HepG2 (cell line): Measurements from ENCODE around the gene IP6K3. TPM values are rescaled to one million over a fixed set of nuclear protein-coding genes. Genes with fewer than 3 reads are reported as not detected.
A peak's percentile ranks its signal among the peaks of the same experiment; 100 is the strongest.

ENCODE experiments used
- FOXC1 ChIP-seq: sonication (generic); formaldehyde crosslinking; IDR thresholded peaks from 2 replicates; pipeline ENCODE4 v1.8.0; 2022; ENCODE audit warnings: mild to moderate bottlenecking, missing genetic modification reagents, borderline replicate concordance
- FOXP1 ChIP-seq, 2 experiments: fragments of 450-650 bp in 1 of 2; IDR thresholded peaks; 2 replicates each; pipeline ENCODE4 v1.6.1; 2017 to 2018; ENCODE audit warnings: antibody characterized with exemption in 1 of 2
- IKZF1 ChIP-seq: fragments of 450-650 bp; IDR thresholded peaks from 2 replicates; pipeline ENCODE4 v1.7.1; 2016
- MIER2 ChIP-seq: IDR thresholded peaks from 2 replicates; pipeline ENCODE4 v1.6.1; 2016; ENCODE audit warnings: missing biosample characterization, missing genetic modification reagents
- NONO ChIP-seq, 2 experiments: fragments of 450-650 bp in 1 of 2; sonication (generic) in 1 of 2; formaldehyde crosslinking in 1 of 2; IDR thresholded peaks in 1 of 2; conservative IDR thresholded peaks in 1 of 2; 2 replicates each; pipeline versions ENCODE4 v1.6.1 to v1.8.0; 2017 to 2022; ENCODE audit warnings: mild to moderate bottlenecking in 1 of 2, missing genetic modification reagents in 1 of 2, moderate library complexity in 1 of 2
- NR2F1 ChIP-seq, 2 experiments: fragments of 450-650 bp in 1 of 2; formaldehyde crosslinking in 1 of 2; IDR thresholded peaks; 2 replicates each; pipeline versions ENCODE4 v1.5.0 to v1.6.1; 2016 to 2020; ENCODE audit warnings: mild to moderate bottlenecking in 1 of 2, missing compliant biosample characterization in 1 of 2, missing genetic modification reagents in 1 of 2, moderate library complexity in 1 of 2
- PREB ChIP-seq: sonication (generic); formaldehyde crosslinking; IDR thresholded peaks from 2 replicates; pipeline ENCODE4 v1.4.0; 2020; ENCODE audit warnings: missing genetic modification reagents
- RFX5 ChIP-seq: IDR thresholded peaks from 2 replicates; pipeline ENCODE4 v1.6.1; 2011; ENCODE audit warnings: low read depth, low read length, improper control_type of control experiment
- RFXAP ChIP-seq: sonication (generic); formaldehyde crosslinking; IDR thresholded peaks from 2 replicates; pipeline ENCODE4 v1.4.0; 2020; ENCODE audit warnings: missing genetic modification reagents, borderline replicate concordance
- ZNF224 ChIP-seq: sonication (generic); formaldehyde crosslinking; IDR thresholded peaks from 2 replicates; pipeline ENCODE4 v1.5.0; 2020; ENCODE audit warnings: mild to moderate bottlenecking, missing genetic modification reagents
- ZNF292 ChIP-seq: sonication (generic); formaldehyde crosslinking; IDR thresholded peaks from 2 replicates; pipeline ENCODE4 v1.8.1; 2022; ENCODE audit warnings: mild to moderate bottlenecking, low read depth, missing genetic modification reagents, borderline replicate concordance
- ZNF451 ChIP-seq: sonication (generic); formaldehyde crosslinking; IDR thresholded peaks from 2 replicates; pipeline ENCODE4 v1.5.0; 2020; ENCODE audit warnings: mild to moderate bottlenecking, missing genetic modification reagents
- ZNF660 ChIP-seq: sonication (generic); formaldehyde crosslinking; IDR thresholded peaks from 2 replicates; pipeline ENCODE4 v1.5.1; 2020; ENCODE audit warnings: mild to moderate bottlenecking, low read depth, missing genetic modification reagents, borderline replicate concordance
- ZNF773 ChIP-seq: sonication (generic); formaldehyde crosslinking; IDR thresholded peaks from 2 replicates; pipeline ENCODE4 v1.4.0; 2020; ENCODE audit warnings: missing genetic modification reagents, borderline replicate concordance
- ZNF782 ChIP-seq: sonication (generic); formaldehyde crosslinking; IDR thresholded peaks from 2 replicates; pipeline ENCODE4 v1.4.0; 2020; ENCODE audit warnings: missing genetic modification reagents, mild to moderate bottlenecking, borderline replicate concordance
- polyA plus RNA-seq, 8 experiments: library from polyadenylated mRNA; depleted of rRNA in 3 of 8; stranded (reverse) in 7 of 8; unstranded in 1 of 8; fragments of >200 nt; fragmentation: Illumina TruSeq in 4 of 8; extraction: Trizol in 4 of 8; gene quantifications; 2 replicates each; pipeline versions ENCODE4 v1.2.1 to v1.2.3, GENCODE V29; 2011 to 2016; ENCODE audit warnings: low read depth in 4 of 8, missing spikeins in 1 of 8, mixed read lengths in 1 of 8; ENCODE audit not compliant: insufficient read depth in 1 of 8
- total RNA-seq, 5 experiments: library from RNA; depleted of rRNA; stranded (reverse); fragments of >200 nt; fragmentation: Illumina TruSeq; extraction: Trizol; gene quantifications; 2 replicates each; pipeline ENCODE4 v1.2.3, GENCODE V29; 2016; ENCODE audit warnings: low read depth in 1 of 5
- TF ChIP-seq, protein P1 (sequence below): sonication (generic); formaldehyde crosslinking; IDR thresholded peaks from 2 replicates; pipeline ENCODE4 v1.5.0; 2020; ENCODE audit warnings: missing genetic modification reagents
- TF ChIP-seq, protein P2 (sequence below): sonication (generic); formaldehyde crosslinking; IDR thresholded peaks from 2 replicates; pipeline ENCODE4 v1.4.0; 2020; ENCODE audit warnings: mild to moderate bottlenecking, missing genetic modification reagents, borderline replicate concordance
- TF ChIP-seq, protein P3 (sequence below): sonication (generic); formaldehyde crosslinking; IDR thresholded peaks from 2 replicates; pipeline ENCODE4 v1.4.0; 2020; ENCODE audit warnings: missing genetic modification reagents, mild to moderate bottlenecking, borderline replicate concordance
- TF ChIP-seq, protein P4 (sequence below): sonication (generic); formaldehyde crosslinking; IDR thresholded peaks from 2 replicates; pipeline ENCODE4 v1.5.0; 2020; ENCODE audit warnings: missing genetic modification reagents

Gene IP6K3
- total and polyA plus RNA-seq, 2 of the 13 experiments (the other 11 are each of a cell fraction or from before 2014, with no cell fraction given) = 0.11 to 0.18 TPM

GRCh38 chr6:33761922-33762629, 15.4 kb upstream of the IP6K3 start (continued):
- TF ChIP-seq PREB (CRISPR knock-in tag) (no peak), IKZF1 (no peak), ZNF660 (no peak), MIER2 (CRISPR knock-in tag) (peak; percentile 55; the same call in 1 of the 2 replicates), RFXAP (peak; percentile 77; the same call in 1 of the 2 replicates), NONO (IDR thresholded peaks at IDR 0.05) (no peak), NONO (CRISPR knock-in tag; conservative IDR thresholded peaks at IDR 0.05) (peak; percentile 92), ZNF292 (CRISPR knock-in tag) (peak; percentile 99), RFX5 (peak; percentile 14; the same call in 1 of the 2 replicates), NR2F1 (CRISPR knock-in tag; IDR thresholded peaks at IDR 0.05) (peak; percentile 98 to 99), ZNF224 (CRISPR knock-in tag) (no peak), ZNF782 (peak; percentile 84; the same call in 1 of the 2 replicates), FOXP1 (IDR thresholded peaks at IDR 0.05) (no peak), FOXP1 (CRISPR knock-in tag; IDR thresholded peaks at IDR 0.05) (peak; percentile 49; the same call in 1 of the 2 replicates), ZNF773 (no peak), ZNF451 (CRISPR knock-in tag) (peak; percentile 57; the same call in 1 of the 2 replicates), FOXC1 (CRISPR knock-in tag) (peak; percentile 80)
- TF ChIP-seq, protein P1, sequence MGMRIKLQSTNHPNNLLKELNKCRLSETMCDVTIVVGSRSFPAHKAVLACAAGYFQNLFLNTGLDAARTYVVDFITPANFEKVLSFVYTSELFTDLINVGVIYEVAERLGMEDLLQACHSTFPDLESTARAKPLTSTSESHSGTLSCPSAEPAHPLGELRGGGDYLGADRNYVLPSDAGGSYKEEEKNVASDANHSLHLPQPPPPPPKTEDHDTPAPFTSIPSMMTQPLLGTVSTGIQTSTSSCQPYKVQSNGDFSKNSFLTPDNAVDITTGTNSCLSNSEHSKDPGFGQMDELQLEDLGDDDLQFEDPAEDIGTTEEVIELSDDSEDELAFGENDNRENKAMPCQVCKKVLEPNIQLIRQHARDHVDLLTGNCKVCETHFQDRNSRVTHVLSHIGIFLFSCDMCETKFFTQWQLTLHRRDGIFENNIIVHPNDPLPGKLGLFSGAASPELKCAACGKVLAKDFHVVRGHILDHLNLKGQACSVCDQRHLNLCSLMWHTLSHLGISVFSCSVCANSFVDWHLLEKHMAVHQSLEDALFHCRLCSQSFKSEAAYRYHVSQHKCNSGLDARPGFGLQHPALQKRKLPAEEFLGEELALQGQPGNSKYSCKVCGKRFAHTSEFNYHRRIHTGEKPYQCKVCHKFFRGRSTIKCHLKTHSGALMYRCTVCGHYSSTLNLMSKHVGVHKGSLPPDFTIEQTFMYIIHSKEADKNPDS (CRISPR knock-in tag) = peak; percentile 82; the same call in 1 of the 2 replicates
- TF ChIP-seq, protein P2, sequence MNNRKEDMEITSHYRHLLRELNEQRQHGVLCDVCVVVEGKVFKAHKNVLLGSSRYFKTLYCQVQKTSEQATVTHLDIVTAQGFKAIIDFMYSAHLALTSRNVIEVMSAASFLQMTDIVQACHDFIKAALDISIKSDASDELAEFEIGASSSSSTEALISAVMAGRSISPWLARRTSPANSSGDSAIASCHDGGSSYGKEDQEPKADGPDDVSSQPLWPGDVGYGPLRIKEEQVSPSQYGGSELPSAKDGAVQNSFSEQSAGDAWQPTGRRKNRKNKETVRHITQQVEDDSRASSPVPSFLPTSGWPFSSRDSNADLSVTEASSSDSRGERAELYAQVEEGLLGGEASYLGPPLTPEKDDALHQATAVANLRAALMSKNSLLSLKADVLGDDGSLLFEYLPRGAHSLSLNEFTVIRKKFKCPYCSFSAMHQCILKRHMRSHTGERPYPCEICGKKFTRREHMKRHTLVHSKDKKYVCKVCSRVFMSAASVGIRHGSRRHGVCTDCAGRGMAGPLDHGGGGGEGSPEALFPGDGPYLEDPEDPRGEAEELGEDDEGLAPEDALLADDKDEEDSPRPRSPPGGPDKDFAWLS = peak; percentile 89
- TF ChIP-seq, protein P3, sequence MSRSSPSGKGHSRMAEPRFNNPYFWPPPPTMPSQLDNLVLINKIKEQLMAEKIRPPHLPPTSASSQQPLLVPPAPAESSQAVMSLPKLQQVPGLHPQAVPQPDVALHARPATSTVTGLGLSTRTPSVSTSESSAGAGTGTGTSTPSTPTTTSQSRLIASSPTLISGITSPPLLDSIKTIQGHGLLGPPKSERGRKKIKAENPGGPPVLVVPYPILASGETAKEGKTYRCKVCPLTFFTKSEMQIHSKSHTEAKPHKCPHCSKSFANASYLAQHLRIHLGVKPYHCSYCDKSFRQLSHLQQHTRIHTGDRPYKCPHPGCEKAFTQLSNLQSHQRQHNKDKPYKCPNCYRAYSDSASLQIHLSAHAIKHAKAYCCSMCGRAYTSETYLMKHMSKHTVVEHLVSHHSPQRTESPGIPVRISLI (CRISPR knock-in tag) = peak; percentile 45; the same call in 1 of the 2 replicates
- TF ChIP-seq, protein P4, sequence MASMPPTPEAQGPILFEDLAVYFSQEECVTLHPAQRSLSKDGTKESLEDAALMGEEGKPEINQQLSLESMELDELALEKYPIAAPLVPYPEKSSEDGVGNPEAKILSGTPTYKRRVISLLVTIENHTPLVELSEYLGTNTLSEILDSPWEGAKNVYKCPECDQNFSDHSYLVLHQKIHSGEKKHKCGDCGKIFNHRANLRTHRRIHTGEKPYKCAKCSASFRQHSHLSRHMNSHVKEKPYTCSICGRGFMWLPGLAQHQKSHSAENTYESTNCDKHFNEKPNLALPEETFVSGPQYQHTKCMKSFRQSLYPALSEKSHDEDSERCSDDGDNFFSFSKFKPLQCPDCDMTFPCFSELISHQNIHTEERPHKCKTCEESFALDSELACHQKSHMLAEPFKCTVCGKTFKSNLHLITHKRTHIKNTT (CRISPR knock-in tag) = no peak
